SK-N-DZ (cell line): ENCODE measurements around the gene EVC.
"Not testable (repeated sequence)": the region's sequence is repeated elsewhere in the genome, so short reads cannot be mapped to it uniquely, and the experiment has no call there.

Experiments
- DNase-seq: peaks from one replicate; pipeline ENCODE4 v3.0.0-alpha.2; 2015; ENCODE audit warnings: low spot score

EVC gene

DNA sequence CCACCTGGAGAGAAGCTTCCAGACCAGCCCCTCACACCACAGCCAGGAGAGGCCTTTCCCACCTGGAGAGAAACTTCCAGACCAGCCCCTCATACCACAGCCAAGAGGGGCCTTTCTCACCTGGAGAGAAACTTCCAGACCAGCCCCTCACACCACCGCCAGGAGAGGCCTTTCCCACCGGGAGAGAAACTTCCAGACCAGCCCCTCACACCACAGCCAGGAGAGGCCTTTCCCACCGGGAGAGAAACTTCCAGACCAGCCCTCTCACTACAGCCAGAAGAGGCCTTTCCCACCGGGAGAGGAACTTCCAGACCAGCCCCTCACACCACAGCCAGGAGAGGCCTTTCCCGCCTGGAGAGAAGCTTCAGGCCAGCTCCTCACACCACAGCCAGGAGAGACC lies 101.1 kb downstream of the EVC start:
- not testable (repeated sequence) for DNase-seq

DNA sequence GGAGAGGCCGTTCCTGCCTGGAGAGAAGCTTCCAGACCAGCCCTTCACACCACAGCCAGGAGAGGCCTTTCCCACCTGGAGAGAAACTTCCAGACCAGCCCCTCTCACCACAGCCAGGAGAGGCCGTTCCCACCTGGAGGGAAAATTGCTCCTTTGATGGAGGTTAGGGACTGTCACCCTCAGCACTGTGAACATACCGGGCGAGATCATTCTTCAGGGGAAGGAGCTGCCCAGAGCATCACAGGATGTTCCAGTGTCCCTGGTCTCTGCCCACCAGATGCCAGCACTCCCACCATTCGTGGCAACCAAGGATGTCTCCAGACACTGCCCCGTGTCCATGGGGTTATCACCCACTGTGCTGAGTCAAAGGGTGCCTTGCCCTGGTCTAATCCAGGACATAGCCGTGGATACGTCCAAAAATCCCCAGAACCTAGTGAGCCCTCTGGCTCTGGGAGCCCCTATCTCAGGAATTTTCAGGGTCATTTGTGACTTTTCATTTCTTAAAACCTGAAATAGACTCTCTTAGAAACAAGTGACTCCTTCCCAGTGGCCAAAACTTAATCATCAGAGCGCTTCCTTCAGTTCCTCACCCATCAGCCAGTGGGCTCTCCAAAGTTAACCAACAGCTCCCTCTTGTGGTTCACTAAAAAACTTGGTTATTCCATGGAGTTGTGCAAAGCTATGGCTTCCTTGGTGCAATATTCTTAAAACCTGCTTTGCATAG lies 101.7 kb downstream of the EVC start:
- peak; percentile 56 for DNase-seq

DNA sequence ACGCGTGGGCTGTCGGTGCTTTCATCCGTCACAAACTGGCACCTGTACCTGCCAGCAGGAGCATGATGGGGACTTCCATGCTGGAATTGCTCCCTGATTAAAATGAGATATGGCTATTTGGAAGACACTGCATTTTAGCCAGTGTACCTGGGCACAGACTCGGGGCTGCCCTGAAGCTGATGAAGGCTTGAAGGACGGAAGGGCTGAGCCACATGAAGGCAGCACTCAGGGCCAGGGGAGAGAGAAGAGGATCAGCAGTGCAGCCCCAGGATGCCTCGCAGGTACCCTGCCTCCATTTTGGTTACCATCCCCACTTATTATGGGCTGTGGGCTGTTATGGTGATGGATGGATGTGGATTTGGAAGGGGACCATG lies 102.9 kb downstream of the EVC start:
- no peak for DNase-seq

DNA sequence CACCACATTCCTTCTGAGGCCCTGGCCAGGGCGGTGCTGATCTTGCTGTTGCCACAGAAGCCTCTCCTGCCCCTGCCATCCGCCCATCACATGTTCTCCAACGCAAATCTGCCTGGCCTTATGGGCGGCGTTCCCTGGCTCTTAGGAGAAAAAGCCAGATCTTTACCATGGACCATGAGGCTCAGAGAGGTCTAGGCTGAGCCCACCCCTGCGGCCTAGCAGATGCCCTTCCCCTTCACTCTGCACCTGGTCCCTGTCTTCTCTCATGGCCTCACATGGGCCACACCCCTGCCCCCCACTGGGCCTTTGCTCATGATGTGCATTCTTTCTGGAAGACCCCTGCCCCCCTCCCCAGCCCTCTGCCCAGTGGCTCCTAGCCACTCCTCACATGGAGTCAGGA lies 103.4 kb downstream of the EVC start:
- DNase-seq: no peak

DNA sequence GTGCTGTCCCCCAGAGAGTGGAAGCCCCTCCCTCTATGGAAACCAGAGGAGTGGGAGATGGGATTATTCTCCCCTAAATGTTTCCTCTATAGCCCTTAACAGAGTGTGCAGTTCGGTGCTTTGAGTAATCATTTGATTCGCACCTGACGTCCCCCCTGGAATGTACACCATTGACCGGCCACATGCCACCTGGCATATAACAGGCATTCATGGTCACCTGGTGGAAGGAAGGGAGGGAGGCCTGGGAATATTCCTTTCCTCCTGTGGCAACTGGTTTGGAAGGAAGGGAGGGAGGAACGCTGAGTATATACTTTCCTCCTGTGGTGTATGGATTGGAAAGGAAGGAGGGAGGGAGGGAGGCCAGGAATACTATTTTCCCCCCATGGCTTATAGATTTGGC lies 104.6 kb downstream of the EVC start:
- no peak for DNase-seq

DNA sequence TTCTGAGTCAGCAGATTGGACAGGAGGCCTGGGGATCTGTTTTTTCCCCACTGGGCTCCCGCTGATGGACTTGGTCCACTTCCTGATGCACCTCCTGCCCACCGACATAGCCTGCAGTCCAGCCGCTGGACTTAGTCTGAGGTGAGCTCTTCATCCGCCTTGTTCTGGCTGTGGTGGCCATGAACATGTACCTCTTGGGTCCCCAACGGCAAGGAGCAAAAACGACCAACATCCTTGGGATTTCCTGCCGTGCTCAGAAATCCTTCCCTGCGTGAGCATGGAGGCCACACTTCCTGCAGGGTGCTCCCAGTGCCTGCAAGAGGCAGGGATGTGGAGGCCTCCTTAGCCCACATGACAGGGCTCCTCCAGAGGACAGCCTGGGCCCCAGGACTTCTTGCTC lies 105.1 kb downstream of the EVC start:
- no peak for DNase-seq

DNA sequence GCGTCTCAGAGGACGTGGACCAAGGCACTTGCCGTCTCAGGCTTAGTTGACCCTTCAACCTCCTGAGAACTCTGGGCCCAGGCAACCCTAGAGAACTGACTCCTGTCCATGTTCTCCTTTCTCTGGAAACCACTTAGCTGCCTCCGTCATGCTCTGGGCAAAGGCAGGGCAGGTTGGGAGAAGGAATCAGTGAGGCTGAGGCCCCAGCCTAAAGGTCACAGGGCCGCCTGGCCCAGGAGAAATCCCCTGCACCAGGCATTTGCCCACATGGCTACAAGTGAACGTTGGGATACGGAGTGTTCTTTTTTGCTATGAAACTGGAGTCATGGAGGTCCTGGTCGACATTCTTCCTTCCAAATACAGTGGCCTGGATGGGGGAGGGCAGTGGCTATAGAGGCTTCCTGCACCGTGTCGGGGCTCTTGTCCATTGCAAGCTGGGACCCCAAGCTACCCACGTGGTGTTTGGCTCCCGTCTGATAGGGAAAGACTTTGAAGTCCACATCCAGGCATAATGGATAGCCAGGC lies 105.9 kb downstream of the EVC start:
- no peak for DNase-seq

DNA sequence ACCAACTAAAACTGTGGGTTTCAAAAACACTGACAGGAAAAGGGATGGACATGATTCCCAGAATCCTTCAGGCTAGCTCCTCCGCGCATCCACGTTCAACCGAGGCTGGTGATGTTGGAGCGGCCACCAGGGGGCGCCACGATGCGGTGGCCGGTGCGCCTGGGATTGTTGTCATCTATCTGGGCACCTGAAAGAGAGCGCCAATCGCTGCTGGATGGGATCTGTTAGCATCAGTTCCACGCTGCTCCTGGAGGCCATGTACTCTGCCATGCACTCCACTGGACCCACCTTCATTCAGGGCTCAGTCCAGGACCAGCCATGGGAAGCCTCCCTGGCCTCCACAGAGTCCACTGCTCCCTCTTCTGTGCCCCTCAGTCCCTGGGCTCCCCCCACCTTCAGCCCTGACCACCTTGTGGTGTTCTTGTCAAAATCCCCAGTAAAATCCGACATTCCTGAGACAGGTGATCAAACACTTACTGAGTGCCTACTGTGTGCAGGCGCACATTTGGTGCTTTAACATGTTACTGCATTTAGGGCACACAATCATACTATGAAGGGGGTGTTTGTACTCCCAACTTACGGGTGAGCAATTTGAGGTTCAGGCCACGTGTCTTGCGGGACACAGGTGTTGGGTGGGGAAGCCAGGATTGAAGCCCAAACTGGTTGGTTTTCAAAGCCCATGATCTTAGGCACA lies 110.8 kb downstream of the EVC start:
- no peak for DNase-seq

DNA sequence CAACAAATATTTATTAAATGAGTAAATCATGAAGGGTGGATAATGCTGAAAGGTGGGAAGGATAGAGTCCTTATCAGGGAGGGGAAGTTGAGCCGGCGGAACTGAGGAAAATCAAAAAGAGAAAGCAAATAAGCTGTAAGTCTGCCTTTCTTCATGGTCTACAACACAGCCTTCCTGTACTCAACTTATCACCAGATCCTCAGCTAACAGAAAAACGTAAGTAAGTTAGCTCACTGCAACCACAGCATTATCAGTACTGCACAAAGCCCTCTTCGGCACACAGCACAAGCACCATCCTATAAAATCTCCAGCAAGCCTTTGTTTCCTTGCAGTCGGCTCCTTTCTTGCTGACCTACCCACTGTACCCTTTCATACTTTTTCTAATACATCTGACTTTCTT lies 111.6 kb downstream of the EVC start:
- DNase-seq: no peak

DNA sequence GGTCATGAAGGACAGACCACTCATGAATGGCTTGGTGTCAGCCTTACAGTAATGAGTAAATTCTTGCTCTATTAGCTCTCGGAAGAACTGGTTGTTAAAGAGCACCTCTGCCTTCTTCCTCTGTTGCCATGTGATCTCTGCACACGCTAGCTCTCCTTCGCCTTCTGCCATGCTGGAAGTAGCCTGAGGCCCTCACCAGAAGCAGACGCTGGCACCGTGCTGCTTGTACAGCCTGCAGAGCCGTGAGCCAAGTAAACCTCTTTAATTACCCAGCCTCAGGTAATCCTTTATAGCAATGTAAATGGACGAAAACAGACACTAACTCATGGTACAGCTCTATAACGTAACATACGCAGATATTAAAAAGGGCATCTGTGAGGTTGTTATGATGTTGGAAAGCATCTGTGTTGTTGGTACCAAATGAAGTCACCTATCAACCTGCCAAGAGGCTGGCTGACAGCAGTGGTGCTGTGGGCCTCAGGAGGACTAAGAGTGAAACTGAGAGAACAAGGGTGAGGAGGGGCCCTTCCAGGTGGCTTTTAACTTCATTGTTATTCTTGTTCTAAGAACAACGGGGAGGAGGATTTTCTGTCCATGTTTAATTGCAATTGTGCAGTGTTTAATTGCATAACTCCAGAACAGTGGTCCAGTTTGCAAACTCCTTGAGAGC lies 112.7 kb downstream of the EVC start:
- no peak for DNase-seq

DNA sequence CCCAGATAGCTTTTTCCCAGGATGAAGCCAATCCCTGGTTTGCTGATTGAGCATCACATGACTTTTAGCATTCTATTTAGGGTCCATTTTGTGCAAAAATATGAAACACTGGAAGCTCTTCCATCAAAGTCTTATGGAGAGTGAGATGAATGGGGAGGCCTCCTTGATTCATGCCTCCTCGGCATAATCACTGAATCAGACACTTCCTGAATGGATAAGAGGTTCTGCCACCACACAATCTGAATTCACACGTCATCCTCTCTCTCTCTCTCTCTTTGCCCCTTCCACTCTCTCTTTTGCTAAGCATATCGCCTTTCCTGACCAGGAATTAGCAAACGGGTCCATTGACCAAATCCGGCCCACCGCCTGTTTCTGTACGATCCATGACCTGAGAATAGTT lies 113.2 kb downstream of the EVC start:
- DNase-seq: no peak

DNA sequence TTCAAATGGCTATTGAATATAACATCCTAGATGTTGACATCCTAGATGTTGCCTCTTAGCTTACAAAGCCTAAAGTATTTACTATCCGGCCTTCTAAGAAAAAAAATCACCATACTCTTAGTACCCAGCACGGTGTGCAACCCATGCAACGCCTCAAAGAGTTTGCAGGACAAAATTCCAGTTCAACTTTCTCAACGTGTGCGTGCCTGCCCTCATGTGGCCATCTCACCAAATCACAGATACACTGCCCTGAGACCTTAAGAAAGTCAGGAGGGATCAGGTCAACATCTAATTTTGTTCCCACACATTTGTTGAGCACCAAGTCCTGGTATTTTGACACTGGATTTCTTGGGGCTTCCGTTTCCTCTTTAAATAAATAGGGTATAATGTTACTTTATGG lies 113.6 kb downstream of the EVC start:
- DNase-seq: no peak

DNA sequence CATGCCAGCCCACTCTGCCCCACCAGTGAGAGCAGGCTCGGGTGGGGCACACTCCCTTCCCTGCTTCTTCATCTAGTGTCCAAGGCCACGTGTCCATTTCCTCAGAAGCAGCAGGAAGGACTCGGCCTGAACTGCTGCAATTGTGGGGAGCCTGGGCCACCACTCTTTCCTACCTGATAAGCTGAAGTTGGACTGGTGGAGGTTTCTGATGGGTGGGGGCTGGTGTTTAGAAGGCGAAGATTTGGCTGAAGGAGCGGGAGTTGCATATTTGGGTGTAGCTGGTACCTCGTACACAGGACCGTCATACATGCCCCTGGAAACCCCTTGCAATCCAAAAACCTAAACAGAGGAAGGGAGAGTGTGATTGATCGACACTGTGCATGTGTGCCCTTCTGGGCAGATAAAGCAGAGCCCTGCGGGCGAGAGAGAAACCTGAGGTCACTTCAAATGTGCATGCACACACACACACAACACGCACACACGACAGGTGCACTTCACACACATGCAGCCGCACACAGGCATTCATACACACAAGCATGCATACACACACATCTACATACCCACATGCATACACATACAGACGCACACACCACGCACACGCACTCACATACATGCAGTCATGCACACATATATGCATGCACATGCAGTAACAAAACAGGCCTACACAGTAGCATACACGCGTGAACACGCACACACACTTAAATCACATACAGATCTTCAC lies 114.5 kb downstream of the EVC start:
- DNase-seq: no peak

DNA sequence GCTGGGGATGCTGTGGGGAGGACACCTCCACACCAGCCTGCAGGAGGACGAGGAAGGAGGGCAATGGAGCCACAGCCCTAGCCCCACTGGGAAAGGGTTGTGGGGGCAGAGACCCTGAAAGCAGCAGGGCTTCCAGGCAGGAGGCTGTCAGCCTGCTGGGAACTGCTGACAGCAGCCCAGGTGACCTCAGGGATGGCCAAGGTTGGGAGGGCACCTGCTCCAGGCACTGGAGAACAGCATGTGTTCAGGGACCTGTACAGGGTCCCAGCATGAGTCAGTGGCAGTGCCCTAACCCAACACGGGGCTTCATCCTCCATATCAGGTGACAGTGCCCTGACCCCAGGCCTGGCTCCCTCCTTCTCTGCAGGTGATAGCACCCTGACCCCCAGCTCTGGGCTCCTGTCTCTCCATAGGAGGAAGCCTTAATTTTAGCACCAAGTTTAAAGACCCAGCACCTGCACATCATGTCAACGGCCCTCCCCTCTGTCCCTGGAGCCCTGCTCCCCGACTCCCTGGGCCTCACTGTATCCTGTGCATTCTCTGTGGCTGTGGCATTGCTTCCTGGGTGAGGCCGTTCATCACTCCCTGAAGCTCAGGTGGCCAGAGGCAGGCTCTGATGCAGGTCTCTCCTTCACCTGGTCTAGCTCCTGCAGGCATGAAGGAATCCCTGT lies 115.6 kb downstream of the EVC start:
- DNase-seq: no peak

DNA sequence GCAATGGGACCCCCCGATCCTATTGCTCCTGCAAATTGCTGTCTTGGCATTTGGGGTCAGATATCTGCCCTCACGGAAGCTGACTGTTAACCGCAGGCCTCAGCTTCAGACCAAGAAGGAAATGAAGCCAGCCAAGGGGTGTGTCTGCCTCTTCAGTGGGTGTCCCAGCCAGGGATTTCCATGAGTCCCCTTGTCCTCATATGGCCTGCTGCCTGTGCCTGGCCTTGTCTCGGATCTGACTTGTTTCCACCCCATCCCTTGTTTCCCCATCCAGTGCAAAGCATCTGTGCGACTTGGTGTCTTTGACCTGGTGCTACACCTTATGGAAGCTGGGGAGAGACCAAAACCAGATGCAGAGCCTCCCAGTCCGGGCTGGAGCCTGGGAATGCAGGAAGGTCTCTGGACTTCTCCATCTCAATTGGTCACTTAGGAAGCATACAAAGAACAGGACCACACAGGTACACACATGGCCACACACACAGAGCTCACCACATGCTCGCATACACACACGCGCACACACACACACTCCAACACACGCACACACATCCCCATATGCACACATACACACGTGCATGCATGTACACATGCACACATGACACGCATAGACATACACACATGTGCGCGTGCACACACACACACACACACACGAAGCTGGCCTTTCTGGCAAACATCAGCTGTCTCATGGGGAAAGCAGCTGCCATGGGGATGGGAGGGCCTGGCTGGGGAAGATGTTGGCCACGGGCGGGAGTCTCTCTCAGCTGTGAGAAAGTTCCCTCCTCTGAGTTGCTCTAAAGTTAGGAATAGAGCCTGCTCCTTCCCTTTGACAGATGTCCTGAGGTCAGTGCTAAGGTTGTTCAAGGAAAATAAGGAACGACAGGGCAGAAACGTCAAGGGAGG lies 116.4 kb downstream of the EVC start:
- no peak for DNase-seq

DNA sequence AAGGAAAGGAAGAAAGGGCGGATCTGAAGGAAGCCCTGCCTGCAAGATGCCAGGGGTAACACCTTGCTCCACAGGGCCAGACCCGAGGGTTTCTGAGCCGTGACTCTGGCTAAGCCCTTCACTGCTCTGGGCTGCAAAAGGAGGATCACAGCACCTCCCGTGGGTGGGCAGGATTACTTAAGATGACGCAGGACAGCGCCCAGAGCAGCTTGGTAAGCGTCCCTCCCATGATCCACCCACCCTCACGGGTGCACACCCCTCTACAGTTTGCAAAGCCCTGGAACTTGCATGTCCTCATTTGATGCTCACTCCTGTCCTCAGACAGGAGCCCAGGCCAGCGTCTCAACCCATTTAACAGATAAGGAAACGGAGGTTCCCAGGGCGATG lies 117.0 kb downstream of the EVC start:
- DNase-seq: no peak

DNA sequence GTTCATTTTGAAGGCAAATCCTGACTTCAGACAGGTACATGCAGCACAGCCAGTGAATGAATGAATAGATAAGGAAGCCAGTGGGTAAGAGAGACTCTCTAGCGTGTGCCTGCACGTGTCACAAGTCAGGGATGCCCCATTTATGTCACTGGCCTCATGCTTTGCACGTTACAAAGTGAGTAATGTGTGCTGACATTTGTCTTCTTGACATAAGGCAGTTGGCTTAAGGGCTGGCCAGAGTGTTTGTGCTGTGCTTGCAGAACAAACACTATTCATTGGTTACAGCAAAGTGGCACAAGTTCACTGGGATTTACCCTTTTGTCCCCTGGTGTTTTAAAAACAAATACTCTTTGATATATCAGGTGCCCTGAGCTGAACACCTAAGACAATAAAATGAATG lies 125.9 kb downstream of the EVC start:
- DNase-seq: no peak

DNA sequence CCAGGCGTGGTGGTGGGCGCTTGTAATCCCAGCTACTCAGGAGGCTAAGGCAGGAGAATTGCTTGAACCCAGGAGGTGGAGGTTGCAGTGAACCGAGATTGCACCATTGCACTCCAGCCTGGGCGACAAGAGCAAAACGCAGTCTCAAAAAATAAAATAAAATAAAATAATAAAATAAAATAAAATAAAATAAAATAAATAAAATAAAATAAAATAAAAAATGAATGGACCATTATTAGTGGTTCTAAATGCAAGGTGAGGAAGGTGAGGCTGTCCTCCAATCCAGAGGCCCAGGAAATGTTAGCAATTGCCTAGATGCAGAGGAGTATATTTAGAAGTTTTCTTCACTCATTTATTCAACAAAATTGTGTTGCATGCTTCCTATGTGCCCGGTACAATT lies 126.5 kb downstream of the EVC start:
- DNase-seq: not testable (repeated sequence)

DNA sequence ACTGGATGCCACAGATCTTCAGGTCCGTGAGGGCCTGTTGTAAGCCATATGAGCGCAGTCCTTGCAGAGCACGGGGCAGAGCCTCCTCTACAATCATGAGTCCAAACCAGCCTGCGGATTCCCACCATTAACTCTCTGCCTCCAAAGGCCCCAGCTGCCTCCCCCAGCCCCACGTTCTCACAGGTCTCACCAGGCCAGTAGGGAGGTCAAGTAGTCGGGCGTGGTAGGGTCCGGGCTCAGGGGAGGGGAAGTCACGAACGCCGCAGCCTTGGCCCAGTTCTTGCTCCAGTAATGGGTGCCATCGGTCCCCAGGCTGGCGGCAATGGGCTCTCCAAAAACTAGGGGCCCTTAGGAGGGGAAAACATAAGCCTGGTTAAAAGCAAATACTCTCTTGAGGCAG lies 128.3 kb downstream of the EVC start:
- no peak for DNase-seq
